ENCODE results near the gene UNG.
A peak's percentile ranks its signal among the peaks of the same experiment; 100 is the strongest.

UNG gene

DNA sequence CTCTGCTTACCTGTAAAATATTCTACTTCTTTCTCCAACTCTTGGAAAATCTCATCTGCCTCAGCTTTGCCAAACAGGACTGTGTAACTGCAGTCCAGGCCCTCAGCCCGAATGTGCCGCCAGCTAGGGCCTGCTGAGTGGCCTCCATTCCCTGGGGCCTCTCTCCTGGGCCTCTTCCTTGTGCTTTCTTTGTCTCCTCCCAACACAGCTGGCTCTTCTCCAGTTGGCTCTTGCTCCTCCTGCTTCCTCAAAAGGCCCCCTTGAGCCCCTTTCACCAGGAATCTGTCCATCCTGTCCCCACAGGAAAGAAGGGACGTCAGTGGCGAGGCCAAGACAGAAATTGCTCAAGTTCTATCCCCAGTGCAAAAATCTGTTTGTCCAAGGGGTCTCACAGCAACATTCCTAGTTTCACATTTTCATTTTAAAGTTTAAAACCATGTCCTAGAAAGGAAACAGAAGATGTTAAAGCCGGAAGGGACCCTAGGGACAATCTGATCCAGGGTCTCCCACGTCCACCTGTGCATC lies 4.8 kb upstream of the UNG start:
- Histone ChIP-seq H3K9me3 (no peaks in the 10 kb centered on the region), H3K27ac (peak overlapping the region; percentile 65 to 72), H3K4me1 (peaks cover 0 to 29% (median 23%) of the 10 kb centered on the region in 4 donors), H3K27me3 (peaks cover 0 to 2% of the 10 kb centered on the region in 2 donors), H3K36me3 (peaks cover 11 to 34% (median 29%) of the 10 kb centered on the region in 3 donors), H3K4me3 (peak overlapping the region; percentile 57 to 61)
- TF ChIP-seq, protein P1, sequence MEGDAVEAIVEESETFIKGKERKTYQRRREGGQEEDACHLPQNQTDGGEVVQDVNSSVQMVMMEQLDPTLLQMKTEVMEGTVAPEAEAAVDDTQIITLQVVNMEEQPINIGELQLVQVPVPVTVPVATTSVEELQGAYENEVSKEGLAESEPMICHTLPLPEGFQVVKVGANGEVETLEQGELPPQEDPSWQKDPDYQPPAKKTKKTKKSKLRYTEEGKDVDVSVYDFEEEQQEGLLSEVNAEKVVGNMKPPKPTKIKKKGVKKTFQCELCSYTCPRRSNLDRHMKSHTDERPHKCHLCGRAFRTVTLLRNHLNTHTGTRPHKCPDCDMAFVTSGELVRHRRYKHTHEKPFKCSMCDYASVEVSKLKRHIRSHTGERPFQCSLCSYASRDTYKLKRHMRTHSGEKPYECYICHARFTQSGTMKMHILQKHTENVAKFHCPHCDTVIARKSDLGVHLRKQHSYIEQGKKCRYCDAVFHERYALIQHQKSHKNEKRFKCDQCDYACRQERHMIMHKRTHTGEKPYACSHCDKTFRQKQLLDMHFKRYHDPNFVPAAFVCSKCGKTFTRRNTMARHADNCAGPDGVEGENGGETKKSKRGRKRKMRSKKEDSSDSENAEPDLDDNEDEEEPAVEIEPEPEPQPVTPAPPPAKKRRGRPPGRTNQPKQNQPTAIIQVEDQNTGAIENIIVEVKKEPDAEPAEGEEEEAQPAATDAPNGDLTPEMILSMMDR (IDR thresholded peaks at IDR 0.05) = no peak
- peak in 1 of 2 donors; percentile 21 for DNase-seq
- intact Hi-C loops (cut with DNase I; ENCODE audit: low total_unique reads) = loop anchor here (5.0 kb wide), 1 partner anchor 530 kb away; the partner anchor contains the start of genes ISCU and SART3

DNA sequence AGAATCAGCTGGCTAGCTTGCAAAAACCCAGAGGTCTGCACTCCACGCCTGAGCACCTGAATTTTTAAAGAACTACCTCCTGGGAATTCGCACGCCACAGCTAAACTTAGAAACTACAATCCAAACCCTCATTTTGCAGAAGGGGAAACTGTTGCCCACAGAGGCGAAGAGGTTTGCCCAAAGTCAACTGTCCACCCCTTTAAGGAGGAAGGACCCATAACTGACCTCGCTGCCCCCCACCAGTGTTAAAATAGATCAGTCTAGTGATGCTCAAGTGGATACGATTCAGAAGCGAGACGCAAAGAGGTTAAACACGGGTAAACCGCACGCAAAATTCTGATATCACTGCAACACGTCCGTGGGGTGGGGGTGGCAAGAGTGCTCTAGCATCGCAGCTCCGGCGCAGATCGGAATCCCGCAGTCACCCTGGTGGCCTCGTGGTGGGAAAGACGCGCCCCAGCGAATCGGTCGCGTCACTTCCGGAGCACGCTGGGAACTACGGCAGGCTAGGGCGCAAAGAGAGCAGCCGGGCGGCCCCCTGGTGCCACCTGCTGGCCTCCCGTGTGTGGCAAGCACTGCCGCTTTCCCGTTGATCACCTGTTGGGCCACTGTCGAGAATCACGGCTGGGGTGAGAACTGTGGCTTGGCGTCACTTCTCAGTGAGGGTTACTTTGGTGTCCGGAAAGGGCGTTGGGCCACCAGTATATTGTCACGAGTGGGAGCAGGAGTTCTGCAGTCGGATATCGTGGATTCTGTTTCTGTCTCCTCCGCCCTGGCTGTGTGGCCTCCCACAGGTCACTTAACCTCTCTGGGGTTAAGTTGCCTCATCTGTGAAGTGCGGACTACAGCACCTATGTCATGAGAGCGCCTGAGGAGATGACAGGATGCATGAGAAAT lies 4.1 kb upstream of the UNG start, which contains the start of gene ALKBH2:
TSS of gene ALKBH2 (minus strand) at position 451 of the 897 bp plus-strand sequence. CDS start 686 bp downstream, outside the sequence.
- peaks cover 0 to 2% of the 10 kb centered on the region in 2 donors for H3K27me3 ChIP-seq
- TF ChIP-seq, protein P1 (IDR thresholded peaks at IDR 0.05) = peak; percentile 97 to 100
- peaks cover 4 to 27% (median 23%) of the 10 kb centered on the region in 3 donors for H3K36me3 ChIP-seq
- no peaks in the 10 kb centered on the region for H3K9me3 ChIP-seq
- intact Hi-C loops (cut with DNase I; ENCODE audit: low total_unique reads) = loop anchor here (5.0 kb wide), 1 partner anchor 531 kb away; the partner anchor contains the start of genes ISCU and SART3
- H3K4me3 ChIP-seq = peak within 1 kb of the TSS; percentile 57 to 61
- peak within 1 kb of the TSS; percentile 65 to 72 for H3K27ac ChIP-seq
- H3K4me1 ChIP-seq = peaks cover 0 to 31% (median 25%) of the 10 kb centered on the region in 4 donors
- DNase-seq = peak; percentile 91 to 96

- intact Hi-C loops (cut with DNase I; ENCODE audit: low total_unique reads) = no loop called here
- DNase-seq = no peak
- TF ChIP-seq, protein P1 (IDR thresholded peaks at IDR 0.05) = no peak
- H3K9me3 ChIP-seq = no peaks in the 10 kb centered on the region
- H3K27me3 ChIP-seq = peaks cover 0 to 2% of the 10 kb centered on the region in 2 donors
- H3K27ac ChIP-seq = no peak overlapping the region
- H3K4me1 ChIP-seq = peaks cover 0 to 39% (median 34%) of the 10 kb centered on the region in 4 donors
- H3K4me3 ChIP-seq = no peak overlapping the region
- H3K36me3 ChIP-seq = peaks cover 4 to 15% (median 7%) of the 10 kb centered on the region in 3 donors
Measured at GRCh38 chr12:109097140-109097434, 310 bp upstream of the UNG start.

- H3K9me3 ChIP-seq = no peaks in the 10 kb centered on the region
- DNase-seq = peak; percentile 65 to 84
Measured at GRCh38 chr12:109098183-109098604, 797 bp downstream of the UNG start.

DNA sequence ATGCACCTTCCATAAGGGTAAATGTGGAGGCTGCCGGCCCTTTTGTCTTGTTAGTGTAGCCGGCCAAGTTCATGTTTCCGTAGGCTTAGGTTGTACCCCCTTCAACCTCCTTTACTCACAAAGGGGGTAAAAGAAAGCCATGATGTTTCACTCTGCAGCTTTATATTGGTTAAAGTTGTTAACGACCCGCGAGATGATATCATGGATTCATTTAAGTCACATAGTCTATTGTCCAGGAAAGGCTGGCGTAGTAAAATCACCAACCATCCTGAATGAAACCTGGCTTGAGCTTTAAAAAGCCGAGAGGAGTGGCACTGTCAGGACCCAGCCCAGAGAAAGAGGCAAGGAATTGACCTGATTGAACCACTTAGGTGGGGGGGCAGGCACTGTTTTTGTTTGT lies 1.3 kb downstream of the UNG start:
- peaks cover 0 to 2% of the 10 kb centered on the region in 2 donors for H3K27me3 ChIP-seq
- TF ChIP-seq, protein P1 (IDR thresholded peaks at IDR 0.05) = no peak
- peak overlapping the region; percentile 88 to 89 for H3K27ac ChIP-seq
- peaks cover 0 to 26% (median 23%) of the 10 kb centered on the region in 4 donors for H3K4me1 ChIP-seq
- H3K9me3 ChIP-seq = no peaks in the 10 kb centered on the region
- DNase-seq = peak in 1 of 2 donors; percentile 34
- H3K4me3 ChIP-seq = peak overlapping the region; percentile 85 to 86
- intact Hi-C loops (cut with DNase I; ENCODE audit: low total_unique reads) = no loop called here
- H3K36me3 ChIP-seq = peaks cover 15 to 31% (median 23%) of the 10 kb centered on the region in 3 donors

More at GRCh38 chr12:109098183-109098604, 797 bp downstream of the UNG start:
- TF ChIP-seq, protein P1 (IDR thresholded peaks at IDR 0.05) = no peak
- Histone ChIP-seq H3K4me1 (peaks cover 0 to 29% (median 26%) of the 10 kb centered on the region in 4 donors), H3K27me3 (peaks cover 0 to 2% of the 10 kb centered on the region in 2 donors), H3K27ac (peak overlapping the region; percentile 88 to 89), H3K4me3 (peak overlapping the region; percentile 85 to 86), H3K36me3 (peaks cover 10 to 26% (median 19%) of the 10 kb centered on the region in 3 donors)
- intact Hi-C loops (cut with DNase I; ENCODE audit: low total_unique reads) = no loop called here
